ENCODE results near the gene B3GNT3. TPM values are rescaled to one million over a fixed set of nuclear protein-coding genes. Genes with fewer than 3 reads are reported as not detected.
"Not testable (repeated sequence)": the region's sequence is repeated elsewhere in the genome, so short reads cannot be mapped to it uniquely, and the experiment has no call there.

Gene B3GNT3
- total RNA-seq, 2 donors from 2014 or later, result 108 to 132 TPM

DNA sequence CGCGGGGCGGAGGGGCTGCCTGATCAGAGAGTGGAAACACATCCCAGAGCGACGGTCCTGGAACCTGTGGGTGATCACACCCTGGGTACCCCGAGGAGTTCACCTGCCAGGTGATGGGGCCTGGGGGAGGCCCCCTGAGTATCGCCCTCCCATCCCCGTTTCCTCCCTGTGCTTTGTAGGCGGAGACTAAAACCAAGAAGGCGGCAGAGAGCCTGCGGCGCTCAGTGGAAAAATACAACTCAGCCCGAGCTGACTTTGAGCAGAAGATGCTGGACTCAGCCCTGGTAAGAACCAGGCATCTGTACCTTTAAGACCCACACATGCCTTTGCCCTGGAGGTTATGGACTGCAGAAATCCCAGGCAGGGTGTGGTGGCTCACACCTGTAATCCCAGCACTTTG is 24.3 kb upstream of the B3GNT3 start:
- Histone ChIP-seq H3K27me3 (no peaks in the 10 kb centered on the region), H3K9me3 (no peaks in the 10 kb centered on the region), H3K9ac (ENCODE audit: low read depth in 2 of 2, low read length in 2 of 2) (no peak overlapping the region), H3K4me1 (no peaks in the 10 kb centered on the region), H3K27ac (no peak overlapping the region), H3K4me3 (no peak overlapping the region), H3K36me3 (no peaks in the 10 kb centered on the region)
- intact Hi-C loops (cut with DNase I), result no loop called here
- DNase-seq, result no peak
- TF ChIP-seq, protein P1, sequence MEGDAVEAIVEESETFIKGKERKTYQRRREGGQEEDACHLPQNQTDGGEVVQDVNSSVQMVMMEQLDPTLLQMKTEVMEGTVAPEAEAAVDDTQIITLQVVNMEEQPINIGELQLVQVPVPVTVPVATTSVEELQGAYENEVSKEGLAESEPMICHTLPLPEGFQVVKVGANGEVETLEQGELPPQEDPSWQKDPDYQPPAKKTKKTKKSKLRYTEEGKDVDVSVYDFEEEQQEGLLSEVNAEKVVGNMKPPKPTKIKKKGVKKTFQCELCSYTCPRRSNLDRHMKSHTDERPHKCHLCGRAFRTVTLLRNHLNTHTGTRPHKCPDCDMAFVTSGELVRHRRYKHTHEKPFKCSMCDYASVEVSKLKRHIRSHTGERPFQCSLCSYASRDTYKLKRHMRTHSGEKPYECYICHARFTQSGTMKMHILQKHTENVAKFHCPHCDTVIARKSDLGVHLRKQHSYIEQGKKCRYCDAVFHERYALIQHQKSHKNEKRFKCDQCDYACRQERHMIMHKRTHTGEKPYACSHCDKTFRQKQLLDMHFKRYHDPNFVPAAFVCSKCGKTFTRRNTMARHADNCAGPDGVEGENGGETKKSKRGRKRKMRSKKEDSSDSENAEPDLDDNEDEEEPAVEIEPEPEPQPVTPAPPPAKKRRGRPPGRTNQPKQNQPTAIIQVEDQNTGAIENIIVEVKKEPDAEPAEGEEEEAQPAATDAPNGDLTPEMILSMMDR (IDR thresholded peaks at IDR 0.05), result no peak

GRCh38 chr19:17772172-17772571 is 22.8 kb upstream of the B3GNT3 start:
- Histone ChIP-seq H3K36me3 (no peaks in the 10 kb centered on the region), H3K27me3 (no peaks in the 10 kb centered on the region), H3K9ac (ENCODE audit: low read depth in 2 of 2, low read length in 2 of 2) (no peak overlapping the region), H3K4me1 (no peaks in the 10 kb centered on the region), H3K27ac (no peak overlapping the region), H3K9me3 (no peaks in the 10 kb centered on the region), H3K4me3 (no peak overlapping the region)
- TF ChIP-seq, protein P1 (IDR thresholded peaks at IDR 0.05), result no peak
- DNase-seq, result no peak
- intact Hi-C loops (cut with DNase I), result no loop called here

DNA sequence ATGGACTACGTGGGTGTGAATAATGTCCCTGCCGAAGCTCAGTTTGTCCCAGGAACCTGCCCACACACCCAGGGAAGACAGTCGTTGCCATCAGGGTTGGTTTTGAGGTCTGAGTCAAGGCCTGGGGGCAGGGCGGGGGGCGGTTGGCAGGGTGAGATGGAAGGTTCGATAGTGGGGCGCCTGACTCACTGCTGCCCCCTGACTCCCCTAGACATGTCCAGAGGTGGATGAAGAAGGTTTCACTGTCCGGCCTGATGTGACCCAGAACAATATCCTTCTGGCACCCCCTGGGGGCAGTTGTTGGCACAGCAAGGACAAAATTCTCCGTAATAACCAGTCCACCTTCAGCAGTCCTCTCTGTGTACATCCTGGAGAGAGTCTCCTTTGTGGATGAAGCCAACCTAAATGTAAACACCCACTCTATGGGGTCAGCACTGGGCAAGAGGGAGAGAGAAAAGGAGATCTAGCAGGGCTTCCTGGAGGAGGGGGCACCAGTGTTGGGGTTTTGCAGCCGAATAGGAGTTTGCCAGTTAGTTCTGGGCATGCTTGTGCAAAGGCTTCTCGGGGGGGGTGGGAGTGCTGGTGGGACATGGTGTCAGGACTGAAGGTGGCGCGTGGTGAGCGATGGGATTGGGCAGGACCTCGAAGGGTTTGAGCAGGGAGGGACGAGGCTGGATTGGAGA is 19.6 kb upstream of the B3GNT3 start:
- Histone ChIP-seq H3K27ac (no peak overlapping the region), H3K27me3 (no peaks in the 10 kb centered on the region), H3K4me1 (no peaks in the 10 kb centered on the region), H3K4me3 (no peak overlapping the region), H3K9ac (ENCODE audit: low read depth in 2 of 2, low read length in 2 of 2) (no peak overlapping the region), H3K9me3 (no peaks in the 10 kb centered on the region), H3K36me3 (no peaks in the 10 kb centered on the region)
- TF ChIP-seq, protein P1 (IDR thresholded peaks at IDR 0.05), result peak; percentile 42
- DNase-seq, result peak; percentile 62
- intact Hi-C loops (cut with DNase I), result no loop called here

DNA sequence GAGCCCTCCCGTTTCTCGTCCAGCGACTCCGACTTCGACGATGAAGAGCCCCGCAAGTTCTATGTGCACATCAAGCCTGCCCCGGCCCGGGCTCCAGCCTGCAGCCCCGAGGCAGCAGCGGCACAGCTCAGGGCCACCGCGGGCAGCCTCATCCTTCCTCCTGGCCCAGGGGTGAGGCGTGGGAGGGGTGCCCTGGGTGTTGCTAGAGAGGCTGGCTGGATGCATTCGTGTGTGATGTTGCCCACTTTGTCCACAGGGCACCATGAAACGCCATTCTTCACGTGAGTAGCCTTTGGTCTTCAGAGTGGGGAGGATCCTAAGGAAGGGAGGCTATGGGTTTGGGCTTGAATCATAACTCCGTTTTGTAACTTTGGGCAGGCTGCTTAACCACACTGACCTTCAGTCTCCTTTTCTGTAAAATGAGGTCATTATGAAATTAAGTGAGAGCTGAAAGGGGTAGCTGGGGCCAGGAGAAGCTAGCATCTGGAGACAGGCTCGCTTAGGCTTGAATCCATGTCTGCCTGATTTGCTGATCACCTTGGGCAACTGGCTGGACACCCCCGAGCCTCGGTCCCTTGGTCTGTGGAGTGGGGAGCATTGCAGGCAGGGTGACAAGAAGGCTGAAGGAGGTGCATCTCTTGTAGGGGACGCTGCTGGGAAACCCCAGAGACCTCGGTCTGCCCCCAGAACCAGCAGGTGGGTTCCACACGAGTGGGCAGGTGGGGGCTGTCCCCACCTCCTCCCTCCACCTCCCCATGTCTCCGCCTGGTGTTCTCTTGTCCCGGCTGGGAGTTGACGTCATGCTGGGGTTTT is 18.7 kb upstream of the B3GNT3 start:
- H3K9me3 ChIP-seq, result no peaks in the 10 kb centered on the region
- H3K4me1 ChIP-seq, result no peaks in the 10 kb centered on the region
- no peak overlapping the region for H3K27ac ChIP-seq
- H3K27me3 ChIP-seq, result no peaks in the 10 kb centered on the region
- intact Hi-C loops (cut with DNase I), result no loop called here
- DNase-seq, result no peak
- no peak overlapping the region for H3K4me3 ChIP-seq
- TF ChIP-seq, protein P1 (IDR thresholded peaks at IDR 0.05), result no peak
- H3K9ac ChIP-seq (ENCODE audit: low read depth in 2 of 2, low read length in 2 of 2), result no peak overlapping the region
- H3K36me3 ChIP-seq, result no peaks in the 10 kb centered on the region

DNA sequence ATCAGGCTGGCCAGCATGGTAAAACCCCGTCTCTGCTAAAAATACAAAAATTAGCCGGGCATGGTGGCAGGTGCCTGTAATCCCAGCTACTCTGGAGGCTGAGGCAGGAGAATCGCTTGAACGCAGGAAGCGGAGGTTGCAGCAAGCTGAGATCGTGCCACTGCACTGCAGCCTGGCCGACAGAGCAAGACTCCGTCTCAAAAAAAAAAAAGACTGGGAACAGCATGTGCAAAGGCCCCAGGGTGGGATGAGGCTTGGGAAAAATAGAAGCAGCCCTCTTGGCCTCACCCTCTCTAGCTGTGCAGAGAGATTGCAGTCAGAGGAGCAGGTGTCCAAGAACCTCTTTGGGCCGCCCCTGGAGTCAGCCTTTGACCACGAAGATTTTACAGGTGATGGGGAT is 17.1 kb upstream of the B3GNT3 start:
- H3K9me3 ChIP-seq; H3K4me1 ChIP-seq; H3K4me3 ChIP-seq; H3K36me3 ChIP-seq; H3K27ac ChIP-seq; DNase-seq; H3K9ac ChIP-seq (ENCODE audit: low read depth in 2 of 2, low read length in 2 of 2); intact Hi-C loops (cut with DNase I); H3K27me3 ChIP-seq: not testable (repeated sequence)
